Caco-2 (cell line): Measurements from ENCODE around the gene PHPT1. TPM values are rescaled to one million over a fixed set of nuclear protein-coding genes. Genes with fewer than 3 reads are reported as not detected.
A peak's percentile ranks its signal among the peaks of the same experiment; 100 is the strongest.
"Not testable (repeated sequence)": the region's sequence is repeated elsewhere in the genome, so short reads cannot be mapped to it uniquely, and the experiment has no call there.

ENCODE experiments used
- BruUV-seq: library from RNA; stranded (reverse); fragments of 400-500 nt; replicated peaks from 2 replicates; lab custom pipeline; 2021; lab: Mats Ljungman, UMichigan
- CTCF ChIA-PET: fragments of 300-600 bp; sonication (Branson Sonifier 250); formaldehyde crosslinking; loops from one replicate; lab custom pipeline; 2022; ENCODE audit warnings: antibody characterized with exemption; lab: Charles Lee
- POLR2A ChIA-PET: fragments of 300-600 bp; sonication (Branson Sonifier 250); formaldehyde crosslinking; loops from one replicate; lab custom pipeline; 2022; ENCODE audit warnings: antibody characterized with exemption; lab: Charles Lee
- DNase-seq, 2 experiments: peaks; one replicate each; pipeline versions ENCODE4 v3.0.0 to v3.0.0-alpha.2; 2020 to 2022
- H3K27me3 ChIP-seq: replicated peaks from 2 replicates; pipeline ENCODE4 v1.6.0; 2011; ENCODE audit warnings: low read length; ENCODE audit not compliant: control insufficient read depth, insufficient read depth
- H3K36me3 ChIP-seq: 2 replicates; pipeline ENCODE4 v1.5.1; 2011; ENCODE audit warnings: low read length; ENCODE audit not compliant: control insufficient read depth, insufficient read depth
- H3K4me1 ChIP-seq: fragments of 250-450 bp; sonication (Bioruptor Pico); 2 replicates; pipeline ENCODE4 v1.5.1; 2020; ENCODE audit warnings: mild to moderate bottlenecking
- H3K4me3 ChIP-seq: 2 replicates; pipeline ENCODE4 v1.5.1; 2011; ENCODE audit warnings: low read depth, mild to moderate bottlenecking, control low read depth, low read length
- H3K9me3 ChIP-seq: fragments of 250-450 bp; sonication (Bioruptor Pico); 2 replicates; pipeline ENCODE4 v1.5.1; 2020; ENCODE audit warnings: mild to moderate bottlenecking, moderate library complexity
- H3K27ac Mint-ChIP-seq: one replicate; pipeline ENCODE4 v1.8.0; 2022; ENCODE audit warnings: mixed read lengths; ENCODE audit not compliant: unreplicated experiment
- H3K27me3 Mint-ChIP-seq: one replicate; pipeline ENCODE4 v1.8.0; 2022; ENCODE audit warnings: mixed read lengths; ENCODE audit not compliant: insufficient read depth, unreplicated experiment
- H3K36me3 Mint-ChIP-seq: one replicate; pipeline ENCODE4 v1.8.0; 2022; ENCODE audit warnings: mild to moderate bottlenecking, mixed read lengths; ENCODE audit not compliant: insufficient read depth, unreplicated experiment
- H3K4me1 Mint-ChIP-seq: one replicate; pipeline ENCODE4 v1.8.0; 2022; ENCODE audit warnings: low read depth, mixed read lengths; ENCODE audit not compliant: unreplicated experiment
- H3K4me3 Mint-ChIP-seq: one replicate; pipeline ENCODE4 v1.8.0; 2022; ENCODE audit warnings: mild to moderate bottlenecking, moderate library complexity, mixed read lengths; ENCODE audit not compliant: unreplicated experiment
- H3K9me3 Mint-ChIP-seq: one replicate; pipeline ENCODE4 v1.8.0; 2022; ENCODE audit warnings: mixed read lengths; ENCODE audit not compliant: unreplicated experiment
- intact Hi-C: fragments of 100-400 bp; cut with micrococcal nuclease; formaldehyde crosslinking; loops from one replicate; pipeline ENCODE4 v1.10.0; 2022; ENCODE audit not compliant: unreplicated experiment
- total RNA-seq: library from RNA; stranded (reverse); gene quantifications from 2 replicates; pipeline ENCODE4 v1.2.3, GENCODE V29; 2022
- TF ChIP-seq, protein P1 (sequence below), 2 experiments: fragments of 200-600 bp in 1 of 2; IDR thresholded peaks; 1 replicate in 1 of 2; 2 replicates in 1 of 2; pipeline versions ENCODE4 v1.5.1 to v1.8.0; 2011 to 2022; ENCODE audit warnings: antibody characterized with exemption in 1 of 2, control low read depth in 1 of 2, inconsistent platforms in 1 of 2, low read depth in 1 of 2, low read length in 1 of 2, mild to moderate bottlenecking in 1 of 2, moderate library complexity in 1 of 2; ENCODE audit not compliant: insufficient read depth in 1 of 2, severe bottlenecking in 1 of 2, unreplicated experiment in 1 of 2

PHPT1 gene
- total RNA-seq, 1 experiment from 2014 or later: 105 TPM

DNA sequence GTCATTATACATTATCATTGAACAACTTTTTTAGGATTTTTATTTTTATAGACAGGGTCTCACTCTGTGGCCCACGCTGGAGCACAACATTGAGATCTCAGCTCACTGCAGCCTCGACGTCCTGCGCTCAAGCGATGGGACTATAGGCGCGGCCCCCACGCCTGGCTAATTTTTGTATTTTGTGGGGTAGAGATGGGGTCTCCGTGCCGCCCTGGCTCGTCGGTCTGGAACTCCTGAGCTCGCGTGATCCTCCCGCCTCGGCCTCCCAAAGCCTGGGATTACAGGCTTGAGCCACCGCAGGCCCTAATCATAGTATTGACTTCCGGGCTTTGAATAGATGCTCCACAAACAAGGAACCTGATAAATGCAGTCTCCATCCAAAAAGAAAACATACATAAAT, 18.3 kb downstream of the PHPT1 start:
- CTCF ChIA-PET: no interaction called here
- Mint-ChIP-seq H3K4me1 (no peaks in the 10 kb centered on the region), H3K4me3 (no peak overlapping the region), H3K36me3 (peaks cover 46% of the 10 kb centered on the region), H3K27me3 (no peaks in the 10 kb centered on the region), H3K9me3 (peaks cover 7% of the 10 kb centered on the region), H3K27ac (no peak overlapping the region)
- no peak for DNase-seq
- no peak overlapping the region for H3K4me3 ChIP-seq
- TF ChIP-seq, protein P1, sequence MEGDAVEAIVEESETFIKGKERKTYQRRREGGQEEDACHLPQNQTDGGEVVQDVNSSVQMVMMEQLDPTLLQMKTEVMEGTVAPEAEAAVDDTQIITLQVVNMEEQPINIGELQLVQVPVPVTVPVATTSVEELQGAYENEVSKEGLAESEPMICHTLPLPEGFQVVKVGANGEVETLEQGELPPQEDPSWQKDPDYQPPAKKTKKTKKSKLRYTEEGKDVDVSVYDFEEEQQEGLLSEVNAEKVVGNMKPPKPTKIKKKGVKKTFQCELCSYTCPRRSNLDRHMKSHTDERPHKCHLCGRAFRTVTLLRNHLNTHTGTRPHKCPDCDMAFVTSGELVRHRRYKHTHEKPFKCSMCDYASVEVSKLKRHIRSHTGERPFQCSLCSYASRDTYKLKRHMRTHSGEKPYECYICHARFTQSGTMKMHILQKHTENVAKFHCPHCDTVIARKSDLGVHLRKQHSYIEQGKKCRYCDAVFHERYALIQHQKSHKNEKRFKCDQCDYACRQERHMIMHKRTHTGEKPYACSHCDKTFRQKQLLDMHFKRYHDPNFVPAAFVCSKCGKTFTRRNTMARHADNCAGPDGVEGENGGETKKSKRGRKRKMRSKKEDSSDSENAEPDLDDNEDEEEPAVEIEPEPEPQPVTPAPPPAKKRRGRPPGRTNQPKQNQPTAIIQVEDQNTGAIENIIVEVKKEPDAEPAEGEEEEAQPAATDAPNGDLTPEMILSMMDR (IDR thresholded peaks at IDR 0.05; ENCODE audit: insufficient read depth in 1 of 2, low read depth in 1 of 2, low read length in 1 of 2, severe bottlenecking in 1 of 2, unreplicated experiment in 1 of 2): no peak
- H3K27me3 ChIP-seq: no peaks in the 10 kb centered on the region
- H3K9me3 ChIP-seq: peaks cover 15% of the 10 kb centered on the region
- peaks cover 3% of the 10 kb centered on the region; the same call in 1 of the 2 replicates for H3K4me1 ChIP-seq
- POLR2A ChIA-PET: no interaction called here
- no peaks in the 10 kb centered on the region; the same call in 1 of the 2 replicates for H3K36me3 ChIP-seq
- no TSS peak for BruUV-seq
- intact Hi-C loops: no loop called here

- no TSS peak for BruUV-seq
- no peak for DNase-seq
- H3K9me3 Mint-ChIP-seq: peaks cover 10% of the 10 kb centered on the region
- H3K9me3 ChIP-seq: peaks cover 19% of the 10 kb centered on the region
- intact Hi-C loops: no loop called here
- H3K4me3 Mint-ChIP-seq: no peak overlapping the region
- no peaks in the 10 kb centered on the region for H3K4me1 Mint-ChIP-seq
- peaks cover 3% of the 10 kb centered on the region; the same call in 1 of the 2 replicates for H3K4me1 ChIP-seq
- no peaks in the 10 kb centered on the region for H3K27me3 ChIP-seq
- no peaks in the 10 kb centered on the region for H3K27me3 Mint-ChIP-seq
- H3K36me3 ChIP-seq: no peaks in the 10 kb centered on the region
- ChIA-PET POLR2A (no interaction called here), CTCF (no interaction called here)
- TF ChIP-seq, protein P1 (IDR thresholded peaks at IDR 0.05; ENCODE audit: insufficient read depth in 1 of 2, low read depth in 1 of 2, low read length in 1 of 2, severe bottlenecking in 1 of 2, unreplicated experiment in 1 of 2): no peak
- peaks cover 42% of the 10 kb centered on the region for H3K36me3 Mint-ChIP-seq
- no peak overlapping the region for H3K4me3 ChIP-seq
- no peak overlapping the region for H3K27ac Mint-ChIP-seq
These were observed 18.7 kb downstream of the PHPT1 start for GRCh38 chr9:136867917-136868316.

DNA sequence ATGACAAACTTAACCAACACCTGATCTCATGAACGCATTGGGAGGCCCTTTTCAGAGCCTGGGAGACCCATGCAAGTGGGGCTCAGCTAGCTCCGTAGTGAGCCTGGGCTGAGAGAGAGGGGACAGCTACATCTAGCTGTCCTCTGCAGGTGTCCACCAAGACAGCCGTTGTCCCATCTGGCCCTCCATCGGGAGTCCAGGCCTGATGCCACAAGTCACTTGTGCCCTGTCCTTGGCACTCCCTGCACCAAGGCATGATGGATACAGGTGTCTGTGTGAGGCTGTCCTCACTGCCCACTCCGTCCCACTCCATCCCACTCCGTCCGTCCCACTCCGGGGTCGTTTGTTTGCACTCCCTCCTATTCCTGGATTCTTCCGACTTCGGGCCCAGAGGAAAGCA, 19.4 kb downstream of the PHPT1 start:
- no peaks in the 10 kb centered on the region for H3K27me3 ChIP-seq
- no peak for DNase-seq
- Mint-ChIP-seq H3K4me1 (no peaks in the 10 kb centered on the region), H3K27ac (no peak overlapping the region), H3K9me3 (peaks cover 10% of the 10 kb centered on the region), H3K27me3 (no peaks in the 10 kb centered on the region), H3K4me3 (peak overlapping the region; percentile 27), H3K36me3 (peaks cover 35% of the 10 kb centered on the region)
- ChIA-PET POLR2A (no interaction called here), CTCF (interaction anchor here (0.6 kb wide), 2 partner anchors 79 to 175 kb away, joined by 3 read pairs; no protein-coding TSS in a partner anchor)
- peaks cover 27% of the 10 kb centered on the region for H3K9me3 ChIP-seq
- no peak overlapping the region for H3K4me3 ChIP-seq
- TF ChIP-seq, protein P1 (IDR thresholded peaks at IDR 0.05; ENCODE audit: insufficient read depth in 1 of 2, low read depth in 1 of 2, low read length in 1 of 2, severe bottlenecking in 1 of 2, unreplicated experiment in 1 of 2): no peak
- peaks cover 3% of the 10 kb centered on the region; the same call in 1 of the 2 replicates for H3K4me1 ChIP-seq
- intact Hi-C loops: no loop called here
- no peaks in the 10 kb centered on the region for H3K36me3 ChIP-seq
- no TSS peak for BruUV-seq

DNA sequence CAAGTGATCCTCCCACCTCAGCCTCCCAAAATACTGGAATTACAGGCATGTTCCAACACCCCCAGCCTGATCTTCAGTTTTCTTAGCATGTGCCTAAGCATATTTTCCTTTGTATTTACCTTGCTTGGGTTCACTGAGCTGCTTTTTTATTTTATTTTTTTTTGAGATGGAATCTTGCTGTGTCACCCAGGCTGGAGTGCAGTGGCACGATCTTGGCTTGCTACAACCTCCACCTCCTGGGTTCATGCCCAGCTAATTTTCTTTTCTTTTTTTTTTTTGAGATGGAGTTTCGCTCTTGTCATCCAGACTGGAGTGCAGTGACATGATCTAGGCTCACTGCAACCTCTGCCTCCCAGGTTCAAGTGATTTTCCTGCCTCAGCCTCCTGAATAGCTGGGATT, 20.4 kb downstream of the PHPT1 start:
- H3K27me3 Mint-ChIP-seq, H3K4me1 Mint-ChIP-seq, H3K9me3 Mint-ChIP-seq, H3K4me1 ChIP-seq, H3K27me3 ChIP-seq, DNase-seq, H3K27ac Mint-ChIP-seq, H3K4me3 Mint-ChIP-seq, H3K36me3 ChIP-seq, intact Hi-C loops, H3K4me3 ChIP-seq, BruUV-seq: not testable (repeated sequence)
- CTCF ChIA-PET: interaction anchor here (0.6 kb wide), 1 partner anchor 78 kb away, joined by 3 read pairs; no protein-coding TSS in a partner anchor
- peaks cover 29% of the 10 kb centered on the region for H3K9me3 ChIP-seq
- POLR2A ChIA-PET: interaction anchor here (0.7 kb wide), 1 partner anchor 22 kb away, joined by 3 read pairs; no protein-coding TSS in a partner anchor
- H3K36me3 Mint-ChIP-seq: peaks cover 25% of the 10 kb centered on the region
